Body of pancreas (tissue), 4 donors: ENCODE data around the gene IL1RL2. TPM values are rescaled to one million over a fixed set of nuclear protein-coding genes. Genes with fewer than 3 reads are reported as not detected.

ENCODE experiments used
- ATAC-seq: fragments of 150-250 bp; one replicate; pipeline ENCODE4 v1.9.1; 2016
- DNase-seq, 4 donors: peaks; one replicate each; pipeline ENCODE4 v3.0.0-alpha.2; 2019
- H3K27ac ChIP-seq, 4 donors: fragments of 200-600 bp; sonication (generic); 1 replicate in 3 of 4; 2 replicates in 1 of 4; pipeline versions ENCODE4 v1.5.1 to v1.6.1; 2016 to 2019; ENCODE audit warnings: mild to moderate bottlenecking in 1 of 4, mixed read lengths in 1 of 4, moderate library complexity in 1 of 4
- H3K27me3 ChIP-seq, 2 donors: fragments of 200-600 bp; sonication (generic); one replicate each; pipeline ENCODE4 v1.6.0; 2016; ENCODE audit warnings: mild to moderate bottlenecking in 1 of 2
- H3K36me3 ChIP-seq, 2 donors: fragments of 200-600 bp; sonication (generic); replicated peaks in 1 of 2; 2 replicates each; pipeline ENCODE4 v1.5.1; 2016; ENCODE audit warnings: low read depth in 2 of 2; ENCODE audit not compliant: insufficient read depth in 1 of 2
- H3K4me1 ChIP-seq: fragments of 200-600 bp; sonication (generic); one replicate; pipeline ENCODE4 v1.6.0; 2016
- H3K4me3 ChIP-seq, 2 donors: fragments of 200-600 bp; sonication (generic); 1 replicate in 1 of 2; 2 replicates in 1 of 2; pipeline ENCODE4 v1.5.1; 2016 to 2019
- H3K9me3 ChIP-seq, 3 donors: fragments of 200-600 bp; sonication (generic); 1 replicate in 2 of 3; 2 replicates in 1 of 3; pipeline ENCODE4 v1.5.1; 2016
- CTCF ChIP-seq, 7 experiments: fragments of 450-650 bp in 4 of 7; fragments of 200-600 bp in 3 of 7; sonication (generic) in 3 of 7; IDR thresholded peaks; one replicate each; pipeline ENCODE4 v1.5.1; 2016 to 2019; ENCODE audit warnings: antibody characterized with exemption in 7 of 7
- POLR2A ChIP-seq, 3 donors: fragments of 450-650 bp; IDR thresholded peaks; one replicate each; pipeline ENCODE4 v1.6.1; 2016; ENCODE audit warnings: antibody characterized with exemption in 3 of 3, mild to moderate bottlenecking in 2 of 3
- WGBS, 2 donors: methylation state at CpG; one replicate each; pipeline ENCODE4 v1.1.5; 2017; 5-methylcytosine and 5-hydroxymethylcytosine counted together
- intact Hi-C: fragments of 100-400 bp; cut with DNase I; formaldehyde crosslinking; loops from one replicate; pipeline ENCODE4 v1.15.1; 2023
- total RNA-seq, 2 donors: library from RNA; depleted of rRNA; stranded (reverse); fragments of >200 nt; gene quantifications; one replicate each; pipeline ENCODE4 v1.1.0, GENCODE V29; 2016

The IL1RL2 gene
- total RNA-seq, 2 donors from 2014 or later: 0.52 TPM; not detected in 1

GRCh38 chr2:102181376-102181775, 5.4 kb upstream of the IL1RL2 start:
- no peak for TF ChIP-seq CTCF (IDR thresholded peaks at IDR 0.05)
- no peak for TF ChIP-seq POLR2A (IDR thresholded peaks at IDR 0.05)
- no peak for ATAC-seq
- Histone ChIP-seq H3K27me3 (no peaks in the 10 kb centered on the region), H3K4me3 (no peak overlapping the region), H3K4me1 (peaks cover 9% of the 10 kb centered on the region), H3K9me3 (no peaks in the 10 kb centered on the region), H3K27ac (no peak overlapping the region), H3K36me3 (peaks cover 0 to 4% of the 10 kb centered on the region in 2 donors)
- intact Hi-C loops: no loop called here
- 92 to 94% methylated on average over 5 of the region's 5 CpGs for WGBS, 2 donors
- no peak for DNase-seq

DNA sequence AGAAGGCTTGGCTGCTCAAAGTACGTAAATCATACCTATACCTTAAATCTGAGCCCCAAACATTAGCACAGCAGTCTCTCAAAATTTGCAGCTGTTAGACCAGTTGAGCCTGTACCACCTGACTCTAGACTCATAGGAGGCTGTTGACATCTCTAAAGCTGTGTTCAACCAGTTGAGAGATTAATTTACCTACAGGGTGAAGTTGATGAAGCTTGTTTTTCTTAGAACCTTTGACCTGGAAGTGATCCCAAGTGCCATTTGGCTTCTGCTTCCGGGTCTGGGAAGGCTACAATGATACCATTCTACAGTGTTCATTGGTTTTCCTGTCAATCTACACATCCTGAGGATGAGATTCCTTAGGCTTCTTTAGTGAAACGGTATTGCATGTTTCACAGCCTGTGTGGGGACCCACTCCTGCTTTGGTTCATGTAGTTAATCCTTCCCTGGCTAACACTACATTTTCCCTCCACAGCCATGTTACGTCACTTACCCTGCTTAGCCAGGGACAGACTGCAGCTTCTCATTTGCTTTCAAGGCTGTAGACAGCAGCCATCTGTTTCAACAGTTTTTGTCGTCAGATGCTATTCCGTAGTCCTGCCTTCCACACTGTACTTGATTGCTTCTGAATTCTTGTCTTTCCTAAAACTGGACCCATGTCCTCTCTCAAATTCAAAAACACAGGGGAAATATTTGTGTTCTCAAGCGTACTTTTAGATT, 4.7 kb upstream of the IL1RL2 start:
- Histone ChIP-seq H3K27ac (no peak overlapping the region), H3K4me3 (no peak overlapping the region), H3K4me1 (peaks cover 9% of the 10 kb centered on the region), H3K27me3 (no peaks in the 10 kb centered on the region), H3K9me3 (no peaks in the 10 kb centered on the region), H3K36me3 (no peaks in the 10 kb centered on the region)
- ATAC-seq (no peak), DNase-seq (no peak)
- WGBS, 2 donors: 72 to 79% methylated on average over 7 of the region's 7 CpGs
- no peak for TF ChIP-seq CTCF (IDR thresholded peaks at IDR 0.05)
- no peak for TF ChIP-seq POLR2A (IDR thresholded peaks at IDR 0.05)
- intact Hi-C loops: no loop called here

DNA sequence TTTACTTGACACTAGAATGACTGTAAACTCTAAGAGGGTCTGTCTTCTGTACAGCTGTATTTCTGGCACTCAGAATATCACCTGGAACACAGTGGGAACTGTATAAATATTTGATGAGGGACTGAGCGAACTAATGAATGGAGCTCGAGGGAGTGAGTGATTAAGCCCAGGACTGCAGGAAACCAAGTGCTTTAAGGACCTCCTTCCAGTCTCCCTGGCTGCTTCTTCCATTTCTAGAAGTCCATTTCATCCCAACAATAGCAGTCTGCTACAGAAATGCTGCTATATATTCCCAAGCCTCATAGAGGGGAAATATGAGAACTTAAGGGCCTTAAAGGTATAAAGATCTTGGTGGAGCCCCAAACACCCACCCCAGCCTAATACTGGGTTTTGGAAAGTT, 2.8 kb upstream of the IL1RL2 start:
- TF ChIP-seq POLR2A (IDR thresholded peaks at IDR 0.05): no peak
- TF ChIP-seq CTCF (IDR thresholded peaks at IDR 0.05): no peak
- no peak for DNase-seq
- Histone ChIP-seq H3K9me3 (no peaks in the 10 kb centered on the region), H3K27ac (no peak overlapping the region), H3K27me3 (no peaks in the 10 kb centered on the region), H3K36me3 (no peaks in the 10 kb centered on the region), H3K4me3 (no peak overlapping the region), H3K4me1 (peaks cover 9% of the 10 kb centered on the region)
- ATAC-seq: no peak
- intact Hi-C loops: no loop called here
- 47 to 53% methylated on average over 2 of the region's 2 CpGs for WGBS, 2 donors

DNA sequence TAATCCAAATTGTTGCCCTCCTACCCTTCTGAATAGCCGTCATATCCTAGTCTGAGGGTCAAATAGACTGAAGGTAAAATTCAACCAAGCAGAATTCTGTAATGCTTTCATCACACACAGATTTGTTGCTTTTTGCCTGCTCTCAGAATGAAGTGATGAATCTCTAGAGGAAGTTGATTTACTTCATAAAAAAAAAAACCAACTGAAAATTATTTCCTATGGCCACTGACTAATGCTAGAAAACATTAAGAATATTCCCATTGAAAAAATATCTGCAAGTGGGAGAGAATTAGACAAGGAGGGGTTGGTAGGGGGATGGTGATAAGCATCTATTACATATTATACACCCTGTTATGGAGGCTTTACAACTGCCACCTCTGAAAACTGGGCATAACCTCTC, 2.3 kb upstream of the IL1RL2 start:
- intact Hi-C loops: no loop called here
- WGBS, 2 donors: 97 to 100% methylated on average over 1 of the region's 1 CpG
- TF ChIP-seq POLR2A (IDR thresholded peaks at IDR 0.05) (no peak), CTCF (IDR thresholded peaks at IDR 0.05) (no peak)

GRCh38 chr2:102185347-102185746, 1.5 kb upstream of the IL1RL2 start:
- WGBS, 2 donors: 8 to 9% methylated on average over 2 of the region's 2 CpGs
- Histone ChIP-seq H3K4me1 (peaks cover 4% of the 10 kb centered on the region), H3K36me3 (no peaks in the 10 kb centered on the region), H3K4me3 (no peak overlapping the region), H3K9me3 (no peaks in the 10 kb centered on the region), H3K27me3 (no peaks in the 10 kb centered on the region), H3K27ac (no peak overlapping the region)
- TF ChIP-seq POLR2A (IDR thresholded peaks at IDR 0.05): no peak
- TF ChIP-seq CTCF (IDR thresholded peaks at IDR 0.05): peak in 6 of 7 experiments; percentile 17 to 41 (median 38)
- DNase-seq (no peak), ATAC-seq (peak; percentile 35)
- intact Hi-C loops: no loop called here

More for the DNA sequence above, 2.3 kb upstream of the IL1RL2 start:
- no peak overlapping the region for H3K4me3 ChIP-seq
- no peaks in the 10 kb centered on the region for H3K9me3 ChIP-seq
- no peaks in the 10 kb centered on the region for H3K27me3 ChIP-seq
- no peaks in the 10 kb centered on the region for H3K36me3 ChIP-seq
- no peak overlapping the region for H3K27ac ChIP-seq
- H3K4me1 ChIP-seq: peaks cover 7% of the 10 kb centered on the region
- DNase-seq: no peak
- ATAC-seq: no peak
